GM19238 (cell line): ENCODE results near the gene HINT1.

Experiments used
- DNase-seq: peaks from one replicate; pipeline ENCODE4 v3.0.0; 2011; ENCODE audit warnings: low spot score; ENCODE audit not compliant: insufficient read length

The HINT1 gene

GRCh38 chr5:131109540-131110255 is 55.4 kb downstream of the HINT1 start:
- peak; percentile 11 for DNase-seq
